H9 (cell line): ENCODE measurements around the gene TRAPPC2L. TPM values are rescaled to one million over a fixed set of nuclear protein-coding genes. Genes with fewer than 3 reads are reported as not detected.

Source experiments
- DNase-seq: peaks from one replicate; pipeline ENCODE4 v3.0.0-alpha.2; 2017
- H2AFZ ChIP-seq: one replicate; pipeline ENCODE4 v1.6.1; 2013; ENCODE audit warnings: mild to moderate bottlenecking, low read length, control low read depth, moderate library complexity
- H2AK5ac ChIP-seq: 2 replicates; pipeline ENCODE4 v1.6.1; 2013; ENCODE audit warnings: low read length, control low read depth, mixed read lengths; ENCODE audit not compliant: insufficient read length
- H2BK120ac ChIP-seq: one replicate; pipeline ENCODE4 v1.6.1; 2013; ENCODE audit warnings: low read depth, mild to moderate bottlenecking, low read length, control low read depth, inconsistent platforms; ENCODE audit not compliant: poor library complexity, severe bottlenecking
- H2BK12ac ChIP-seq: 2 replicates; pipeline ENCODE4 v1.6.1; 2013; ENCODE audit warnings: low read length, control low read depth, mixed read lengths, low read depth; ENCODE audit not compliant: insufficient read length
- H2BK15ac ChIP-seq: 2 replicates; pipeline ENCODE4 v1.6.1; 2013; ENCODE audit warnings: low read depth, low read length, control low read depth
- H2BK20ac ChIP-seq: one replicate; pipeline ENCODE4 v1.6.1; 2013; ENCODE audit warnings: low read depth, mild to moderate bottlenecking, low read length, control low read depth, inconsistent platforms; ENCODE audit not compliant: poor library complexity, severe bottlenecking
- H2BK5ac ChIP-seq: 2 replicates; pipeline ENCODE4 v1.6.1; 2013; ENCODE audit warnings: low read length, control low read depth, mixed read lengths; ENCODE audit not compliant: insufficient read length
- H3K14ac ChIP-seq: 2 replicates; pipeline ENCODE4 v1.6.1; 2013; ENCODE audit warnings: low read length, control low read depth; ENCODE audit not compliant: insufficient read depth
- H3K18ac ChIP-seq: 2 replicates; pipeline ENCODE4 v1.6.1; 2013; ENCODE audit warnings: low read depth, mild to moderate bottlenecking, mixed read lengths, low read length, control low read depth; ENCODE audit not compliant: insufficient read length
- H3K23ac ChIP-seq: 2 replicates; pipeline ENCODE4 v1.6.1; 2013; ENCODE audit warnings: low read length, control low read depth, mixed read lengths, low read depth; ENCODE audit not compliant: insufficient read length
- H3K23me2 ChIP-seq: 2 replicates; pipeline ENCODE4 v1.6.1; 2013; ENCODE audit warnings: low read depth, mild to moderate bottlenecking, mixed read lengths, low read length, control low read depth; ENCODE audit not compliant: insufficient read length, poor library complexity, severe bottlenecking
- H3K27ac ChIP-seq: 2 replicates; pipeline ENCODE4 v1.5.1; 2013; ENCODE audit warnings: low read length, control low read depth, mixed read lengths, low read depth; ENCODE audit not compliant: insufficient read length
- H3K27me3 ChIP-seq: 2 replicates; pipeline ENCODE4 v1.6.1; 2013; ENCODE audit warnings: low read length, control low read depth, inconsistent platforms; ENCODE audit not compliant: insufficient read depth
- H3K4ac ChIP-seq: 2 replicates; pipeline ENCODE4 v1.6.1; 2013; ENCODE audit warnings: low read depth, mild to moderate bottlenecking, control low read depth, inconsistent platforms, low read length, moderate library complexity
- H3K4me1 ChIP-seq: 2 replicates; pipeline ENCODE4 v1.6.1; 2013; ENCODE audit warnings: low read length, control low read depth, inconsistent platforms; ENCODE audit not compliant: insufficient read depth
- H3K4me2 ChIP-seq: 2 replicates; pipeline ENCODE4 v1.6.1; 2013; ENCODE audit warnings: low read length, control low read depth, mixed read lengths; ENCODE audit not compliant: insufficient read length, insufficient read depth
- H3K56ac ChIP-seq: 2 replicates; pipeline ENCODE4 v1.6.1; 2013; ENCODE audit warnings: low read depth, mild to moderate bottlenecking, mixed read lengths, low read length, control low read depth; ENCODE audit not compliant: insufficient read length
- H3K79me1 ChIP-seq: 2 replicates; pipeline ENCODE4 v1.6.1; 2013; ENCODE audit warnings: low read depth, mild to moderate bottlenecking, moderate library complexity, low read length, control low read depth, inconsistent platforms; ENCODE audit not compliant: insufficient read depth, poor library complexity, severe bottlenecking
- H3K79me2 ChIP-seq: 2 replicates; pipeline ENCODE4 v1.6.1; 2013; ENCODE audit warnings: low read length, control low read depth, inconsistent platforms; ENCODE audit not compliant: insufficient read depth
- H3K9ac ChIP-seq: 2 replicates; pipeline ENCODE4 v1.6.1; 2013; ENCODE audit warnings: low read length, control low read depth, mixed read lengths; ENCODE audit not compliant: insufficient read length; ENCODE audit errors: extremely low read depth
- H3K9me3 ChIP-seq: one replicate; pipeline ENCODE4 v1.6.1; 2013; ENCODE audit warnings: low read depth, low read length, inconsistent platforms; ENCODE audit not compliant: control insufficient read depth
- H3T11ph ChIP-seq: one replicate; pipeline ENCODE4 v1.6.1; 2013; ENCODE audit warnings: mild to moderate bottlenecking, low read length, control low read depth, inconsistent platforms
- H4K20me1 ChIP-seq: one replicate; pipeline ENCODE4 v1.6.1; 2013; ENCODE audit not compliant: control insufficient read depth, insufficient read length, insufficient read depth
- H4K5ac ChIP-seq: 2 replicates; pipeline ENCODE4 v1.6.1; 2013; ENCODE audit warnings: low read depth, mild to moderate bottlenecking, mixed read lengths, low read length, control low read depth; ENCODE audit not compliant: insufficient read length
- H4K8ac ChIP-seq: replicated peaks from 2 replicates; pipeline ENCODE4 v1.6.1; 2013; ENCODE audit warnings: low read length, control low read depth, mixed read lengths, low read depth; ENCODE audit not compliant: insufficient read length
- H4K91ac ChIP-seq: 2 replicates; pipeline ENCODE4 v1.6.1; 2013; ENCODE audit warnings: low read depth, mild to moderate bottlenecking, moderate library complexity, mixed read lengths, low read length, control low read depth; ENCODE audit not compliant: insufficient read length
- H3K27ac Mint-ChIP-seq, 3 experiments: 2 replicates in 2 of 3; 3 replicates in 1 of 3; pipeline ENCODE4 v1.8.0; 2020 to 2021; ENCODE audit warnings: mixed read lengths in 3 of 3, mild to moderate bottlenecking in 1 of 3, moderate library complexity in 1 of 3
- H3K27me3 Mint-ChIP-seq: 2 replicates; pipeline ENCODE4 v1.8.0; 2021; ENCODE audit warnings: low read depth, mild to moderate bottlenecking, moderate library complexity, mixed read lengths
- H3K36me3 Mint-ChIP-seq, 3 experiments: 2 replicates in 2 of 3; 3 replicates in 1 of 3; pipeline ENCODE4 v1.8.0; 2020 to 2021; ENCODE audit warnings: low read depth in 3 of 3, mixed read lengths in 3 of 3; ENCODE audit not compliant: insufficient read depth in 1 of 3
- H3K4me1 Mint-ChIP-seq, 2 experiments: 2 replicates each; pipeline ENCODE4 v1.8.0; 2020; ENCODE audit warnings: mixed read lengths in 2 of 2
- H3K4me3 Mint-ChIP-seq, 2 experiments: 2 replicates in 1 of 2; 3 replicates in 1 of 2; pipeline ENCODE4 v1.8.0; 2020 to 2021; ENCODE audit warnings: mild to moderate bottlenecking in 2 of 2, mixed read lengths in 2 of 2, moderate library complexity in 1 of 2
- H3K9me3 Mint-ChIP-seq, 2 experiments: 2 replicates in 1 of 2; 3 replicates in 1 of 2; pipeline ENCODE4 v1.8.0; 2020; ENCODE audit warnings: mild to moderate bottlenecking in 2 of 2, mixed read lengths in 2 of 2, moderate library complexity in 1 of 2
- whole genome bisulfite sequencing: extraction: QIAGEN DNeasy Blood & Tissue Kit; methylation state at CpG from one replicate; pipeline ENCODE4 v1.1.7; 2013; ENCODE audit warnings: missing lambda C conversion rate, low lambda C conversion rate, mixed read lengths; ENCODE audit not compliant: insufficient read length; ENCODE audit errors: extremely low coverage; 5-methylcytosine and 5-hydroxymethylcytosine counted together
- total RNA-seq: library from RNA; stranded (reverse); gene quantifications from 2 replicates; pipeline ENCODE4 v1.2.1, GENCODE V29; 2021
- TF ChIP-seq, protein P1 (sequence below): fragments of 200-600 bp; sonication (generic); conservative IDR thresholded peaks from 3 replicates; pipeline ENCODE4 v1.8.0; 2021; ENCODE audit warnings: antibody characterized with exemption, mild to moderate bottlenecking

TRAPPC2L gene
- total RNA-seq, 1 experiment from 2014 or later = 90.3 TPM

GRCh38 chr16:88831838-88832237 lies 25.1 kb upstream of the TRAPPC2L start:
- Histone ChIP-seq H4K8ac (no peak overlapping the region), H2BK15ac (no peak overlapping the region), H3K4me1 (no peaks in the 10 kb centered on the region), H2BK5ac (no peak overlapping the region), H4K91ac (no peak overlapping the region), H4K5ac (no peak overlapping the region), H3K23ac (no peak overlapping the region), H3K4ac (no peak overlapping the region), H4K20me1 (no peaks in the 10 kb centered on the region), H2BK12ac (no peak overlapping the region), H3K27ac (no peak overlapping the region), H3K18ac (no peak overlapping the region), H3K14ac (no peak overlapping the region), H3K79me1 (no peaks in the 10 kb centered on the region), H3K79me2 (no peaks in the 10 kb centered on the region), H2AK5ac (no peak overlapping the region), H3K56ac (no peak overlapping the region), H2AFZ (no peak overlapping the region), H3T11ph (no peak overlapping the region), H2BK120ac (no peak overlapping the region), H2BK20ac (no peak overlapping the region), H3K23me2 (no peaks in the 10 kb centered on the region), H3K9me3 (no peaks in the 10 kb centered on the region), H3K4me2 (no peak overlapping the region), H3K27me3 (no peaks in the 10 kb centered on the region), H3K9ac (no peak overlapping the region)
- WGBS = no CpG with 5 or more reads among the region's 13 CpGs
- H3K27me3 Mint-ChIP-seq = no peaks in the 10 kb centered on the region
- no peaks in the 10 kb centered on the region for H3K4me1 Mint-ChIP-seq
- no peak for DNase-seq
- H3K4me3 Mint-ChIP-seq = no peak overlapping the region
- TF ChIP-seq, protein P1, sequence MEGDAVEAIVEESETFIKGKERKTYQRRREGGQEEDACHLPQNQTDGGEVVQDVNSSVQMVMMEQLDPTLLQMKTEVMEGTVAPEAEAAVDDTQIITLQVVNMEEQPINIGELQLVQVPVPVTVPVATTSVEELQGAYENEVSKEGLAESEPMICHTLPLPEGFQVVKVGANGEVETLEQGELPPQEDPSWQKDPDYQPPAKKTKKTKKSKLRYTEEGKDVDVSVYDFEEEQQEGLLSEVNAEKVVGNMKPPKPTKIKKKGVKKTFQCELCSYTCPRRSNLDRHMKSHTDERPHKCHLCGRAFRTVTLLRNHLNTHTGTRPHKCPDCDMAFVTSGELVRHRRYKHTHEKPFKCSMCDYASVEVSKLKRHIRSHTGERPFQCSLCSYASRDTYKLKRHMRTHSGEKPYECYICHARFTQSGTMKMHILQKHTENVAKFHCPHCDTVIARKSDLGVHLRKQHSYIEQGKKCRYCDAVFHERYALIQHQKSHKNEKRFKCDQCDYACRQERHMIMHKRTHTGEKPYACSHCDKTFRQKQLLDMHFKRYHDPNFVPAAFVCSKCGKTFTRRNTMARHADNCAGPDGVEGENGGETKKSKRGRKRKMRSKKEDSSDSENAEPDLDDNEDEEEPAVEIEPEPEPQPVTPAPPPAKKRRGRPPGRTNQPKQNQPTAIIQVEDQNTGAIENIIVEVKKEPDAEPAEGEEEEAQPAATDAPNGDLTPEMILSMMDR = no peak; the same call in 2 of the 3 replicates
- no peak overlapping the region for H3K27ac Mint-ChIP-seq
- H3K9me3 Mint-ChIP-seq = no peaks in the 10 kb centered on the region
- peaks cover 0 to 6% (median 3%) of the 10 kb centered on the region in 3 experiments; a peak in 3 of 7 replicates for H3K36me3 Mint-ChIP-seq
